GM18867 (cell line): ENCODE data around the gene RRM1.
A peak's percentile ranks its signal among the peaks of the same experiment; 100 is the strongest.
"Not testable (repeated sequence)": the region's sequence is repeated elsewhere in the genome, so short reads cannot be mapped to it uniquely, and the experiment has no call there.

Experiments used
- ATAC-seq: cut with Tn5 transposase; IDR thresholded peaks from one replicate; pipeline ENCODE4 v1.9.1; 2021; ENCODE audit warnings: mild to moderate bottlenecking, moderate library complexity; ENCODE audit not compliant: unreplicated experiment

RRM1 gene

GRCh38 chr11:4094348-4095291 is at the start of gene RRM1:
Gene RRM1, plus strand, starts transcription at chr11:4094799. Its CDS starts 214 bp downstream, at chr11:4095013.
- peak; percentile 93 for ATAC-seq

- ATAC-seq = no peak
Measured at GRCh38 chr11:4044976-4045646, 49.5 kb upstream of the RRM1 start.

- ATAC-seq = no peak
Measured at GRCh38 chr11:4048340-4048739, 46.3 kb upstream of the RRM1 start.

- ATAC-seq = no peak
Measured at GRCh38 chr11:4049006-4049405, 45.6 kb upstream of the RRM1 start.

GRCh38 chr11:4050138-4050537 is 44.5 kb upstream of the RRM1 start:
- ATAC-seq = no peak

GRCh38 chr11:4053200-4053599 is 41.4 kb upstream of the RRM1 start:
- ATAC-seq = not testable (repeated sequence)

- no peak for ATAC-seq
Measured at GRCh38 chr11:4054643-4055042, 40.0 kb upstream of the RRM1 start.

- no peak for ATAC-seq
Measured at GRCh38 chr11:4059424-4059823, 35.2 kb upstream of the RRM1 start.

- no peak for ATAC-seq
Measured at GRCh38 chr11:4060182-4060923, 34.2 kb upstream of the RRM1 start.

- no peak for ATAC-seq
Measured at GRCh38 chr11:4061700-4062099, 32.9 kb upstream of the RRM1 start.

- ATAC-seq = no peak
Measured at GRCh38 chr11:4063348-4063747, 31.3 kb upstream of the RRM1 start.

- ATAC-seq = no peak
Measured at GRCh38 chr11:4064278-4064955, 30.2 kb upstream of the RRM1 start.

- ATAC-seq = no peak
Measured at GRCh38 chr11:4065086-4065485, 29.5 kb upstream of the RRM1 start.

GRCh38 chr11:4065601-4066377 is 28.8 kb upstream of the RRM1 start:
- no peak for ATAC-seq

- no peak for ATAC-seq
Measured at GRCh38 chr11:4066910-4067309, 27.7 kb upstream of the RRM1 start.

- ATAC-seq = no peak
Measured at GRCh38 chr11:4068962-4069361, 25.6 kb upstream of the RRM1 start.

- no peak for ATAC-seq
Measured at GRCh38 chr11:4071325-4071724, 23.3 kb upstream of the RRM1 start.

GRCh38 chr11:4071914-4072313 is 22.7 kb upstream of the RRM1 start:
- ATAC-seq = no peak

GRCh38 chr11:4072668-4073285 is 21.8 kb upstream of the RRM1 start:
- peak; percentile 49 for ATAC-seq

GRCh38 chr11:4074266-4074665 is 20.3 kb upstream of the RRM1 start:
- no peak for ATAC-seq
